ACHN (cell line): ENCODE results near the gene ACSF2.
"Not testable (repeated sequence)": the region's sequence is repeated elsewhere in the genome, so short reads cannot be mapped to it uniquely, and the experiment has no call there.

ENCODE experiments used
- DNase-seq: peaks from one replicate; pipeline ENCODE4 v3.0.0-alpha.2; 2015
- in situ Hi-C: cut with HindIII; loops from 2 replicates; pipeline ENCODE4 v1.10.0; 2017; ENCODE audit warnings: low sequenced_read_pairs, low pct_ligation_motif_present, low pct_unique_long_range_greater_than_20kb

The ACSF2 gene

DNA sequence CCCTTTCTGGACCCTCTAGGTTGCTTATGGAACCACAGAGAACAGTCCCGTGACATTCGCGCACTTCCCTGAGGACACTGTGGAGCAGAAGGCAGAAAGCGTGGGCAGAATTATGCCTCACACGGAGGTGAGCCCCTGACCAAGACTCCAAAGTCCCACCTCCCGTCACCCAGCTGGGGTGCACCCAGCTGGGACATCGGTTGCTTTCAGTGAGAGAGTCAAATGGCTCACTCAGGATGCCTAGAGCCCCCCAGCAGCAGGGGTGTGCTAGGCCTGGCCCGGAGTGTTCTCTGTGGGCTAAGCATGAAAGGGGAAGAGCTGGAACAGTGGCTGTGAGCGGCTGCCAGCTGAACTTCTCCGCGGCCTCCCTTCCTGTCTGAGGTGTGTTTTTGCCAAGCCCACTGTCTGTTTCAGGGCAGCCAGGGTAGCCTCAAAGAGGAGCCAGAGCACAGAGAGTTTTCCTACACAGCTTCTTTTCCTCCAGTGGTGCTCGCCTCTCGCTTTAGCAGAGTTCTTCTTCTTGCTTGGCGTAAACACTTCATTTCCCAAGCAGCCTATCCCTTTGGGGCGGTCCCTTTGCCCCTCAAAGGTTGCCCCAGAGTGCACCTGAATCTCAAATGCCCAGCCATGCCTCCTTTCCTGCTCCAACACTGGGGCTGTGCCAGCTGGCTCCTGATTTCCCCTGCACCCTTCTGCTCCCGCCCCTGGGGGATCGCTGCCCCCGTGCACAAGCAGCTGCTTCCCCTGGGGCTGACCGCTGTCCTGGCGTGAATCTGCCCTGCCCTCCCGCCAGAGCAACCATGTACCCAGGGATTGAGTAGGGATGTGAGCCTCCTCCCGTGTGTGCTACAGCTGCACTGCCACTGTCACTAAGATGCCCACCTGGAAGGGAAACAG is 45.2 kb downstream of the ACSF2 start:
- DNase-seq: no peak
- in situ Hi-C loops: no loop called here

DNA sequence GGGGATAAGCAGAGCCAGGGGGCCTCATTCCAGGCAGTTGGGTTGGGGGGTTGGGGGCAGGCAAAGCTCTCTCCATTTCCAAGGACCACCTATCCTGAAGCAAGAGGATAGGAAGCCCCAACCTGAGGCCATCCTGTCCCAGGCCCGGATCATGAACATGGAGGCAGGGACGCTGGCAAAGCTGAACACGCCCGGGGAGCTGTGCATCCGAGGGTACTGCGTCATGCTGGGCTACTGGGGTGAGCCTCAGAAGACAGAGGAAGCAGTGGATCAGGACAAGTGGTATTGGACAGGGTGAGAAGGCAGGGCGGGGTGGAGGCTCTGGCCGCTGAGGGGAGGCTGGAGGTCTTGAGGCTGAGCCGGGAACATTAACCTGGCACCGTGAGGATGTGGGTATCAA is 46.3 kb downstream of the ACSF2 start:
- in situ Hi-C loops: no loop called here
- no peak for DNase-seq

DNA sequence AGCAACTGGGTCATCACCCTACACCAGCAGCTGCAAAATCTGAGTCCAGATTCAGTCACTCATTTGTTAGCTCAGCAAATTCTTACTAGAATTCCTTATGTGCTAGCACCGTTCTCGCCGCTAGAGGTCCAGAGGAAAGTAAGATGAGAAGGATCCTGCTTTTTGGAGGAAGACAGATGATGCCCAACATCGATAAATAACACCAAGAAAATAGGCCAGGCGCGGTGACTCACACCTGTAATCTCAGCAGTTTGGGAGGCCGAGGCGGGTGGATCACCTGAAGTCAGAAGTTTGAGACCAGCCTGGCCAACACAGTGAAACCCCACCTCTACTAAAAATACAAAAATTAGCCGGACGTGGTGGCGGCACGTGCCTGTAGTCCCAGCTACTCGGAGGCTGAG is 46.7 kb downstream of the ACSF2 start:
- in situ Hi-C loops, DNase-seq: not testable (repeated sequence)

DNA sequence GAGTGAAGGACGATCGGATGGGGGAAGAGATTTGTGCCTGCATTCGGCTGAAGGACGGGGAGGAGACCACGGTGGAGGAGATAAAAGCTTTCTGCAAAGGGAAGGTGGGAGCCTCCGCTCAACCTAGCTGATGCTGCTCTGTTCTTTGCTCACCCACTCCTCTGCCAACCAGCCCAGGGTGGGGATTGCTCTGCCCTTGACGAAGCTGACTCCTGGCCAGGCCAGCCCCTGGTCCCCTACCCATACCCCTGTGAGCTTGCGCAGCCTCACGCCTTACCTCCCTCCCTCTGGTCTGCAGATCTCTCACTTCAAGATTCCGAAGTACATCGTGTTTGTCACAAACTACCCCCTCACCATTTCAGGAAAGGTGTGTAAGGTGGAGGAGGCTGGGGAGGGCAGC is 47.9 kb downstream of the ACSF2 start:
- DNase-seq: no peak
- in situ Hi-C loops: no loop called here

GRCh38 chr17:50474523-50474922 is 48.5 kb downstream of the ACSF2 start:
- in situ Hi-C loops: no loop called here

GRCh38 chr17:50475362-50475761 is 49.3 kb downstream of the ACSF2 start:
- no peak for DNase-seq
- in situ Hi-C loops: no loop called here

More at GRCh38 chr17:50474523-50474922, 48.5 kb downstream of the ACSF2 start:
- no peak for DNase-seq

DNA sequence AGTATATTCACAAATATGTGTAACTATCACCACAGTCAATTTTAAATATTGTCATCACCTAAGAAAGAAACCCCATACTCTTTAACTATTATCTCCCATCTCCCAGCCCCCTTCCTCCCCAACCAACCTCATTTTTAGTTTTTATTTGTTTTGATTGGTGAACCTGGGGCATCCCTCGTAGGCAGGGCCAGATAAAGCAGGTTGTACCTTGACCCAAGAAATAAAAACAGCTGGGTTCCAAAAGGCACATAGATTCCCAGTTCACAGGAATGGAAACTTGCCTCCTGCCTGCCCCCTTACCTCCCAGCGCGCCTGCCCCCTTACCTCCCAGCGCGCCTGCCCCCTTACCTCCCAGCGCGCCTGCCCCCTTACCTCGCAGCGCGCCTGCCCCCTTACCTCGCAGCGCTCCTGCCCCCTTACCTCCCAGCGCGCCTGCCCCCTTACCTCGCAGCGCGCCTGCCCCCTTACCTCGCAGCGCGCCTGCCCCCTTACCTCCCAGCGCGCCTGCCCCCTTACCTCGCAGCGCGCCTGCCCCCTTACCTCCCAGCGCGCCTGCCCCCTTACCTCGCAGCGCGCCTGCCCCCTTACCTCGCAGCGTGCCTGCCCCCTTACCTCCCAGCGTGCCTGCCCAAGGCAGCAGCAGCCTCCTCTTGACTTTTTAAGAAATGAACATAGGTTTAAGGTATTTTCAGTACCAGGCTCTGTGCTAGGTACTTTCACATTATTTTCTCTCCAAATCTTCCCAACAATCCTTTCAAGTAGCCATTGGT is 49.9 kb downstream of the ACSF2 start:
- in situ Hi-C loops, DNase-seq: not testable (repeated sequence)

DNA sequence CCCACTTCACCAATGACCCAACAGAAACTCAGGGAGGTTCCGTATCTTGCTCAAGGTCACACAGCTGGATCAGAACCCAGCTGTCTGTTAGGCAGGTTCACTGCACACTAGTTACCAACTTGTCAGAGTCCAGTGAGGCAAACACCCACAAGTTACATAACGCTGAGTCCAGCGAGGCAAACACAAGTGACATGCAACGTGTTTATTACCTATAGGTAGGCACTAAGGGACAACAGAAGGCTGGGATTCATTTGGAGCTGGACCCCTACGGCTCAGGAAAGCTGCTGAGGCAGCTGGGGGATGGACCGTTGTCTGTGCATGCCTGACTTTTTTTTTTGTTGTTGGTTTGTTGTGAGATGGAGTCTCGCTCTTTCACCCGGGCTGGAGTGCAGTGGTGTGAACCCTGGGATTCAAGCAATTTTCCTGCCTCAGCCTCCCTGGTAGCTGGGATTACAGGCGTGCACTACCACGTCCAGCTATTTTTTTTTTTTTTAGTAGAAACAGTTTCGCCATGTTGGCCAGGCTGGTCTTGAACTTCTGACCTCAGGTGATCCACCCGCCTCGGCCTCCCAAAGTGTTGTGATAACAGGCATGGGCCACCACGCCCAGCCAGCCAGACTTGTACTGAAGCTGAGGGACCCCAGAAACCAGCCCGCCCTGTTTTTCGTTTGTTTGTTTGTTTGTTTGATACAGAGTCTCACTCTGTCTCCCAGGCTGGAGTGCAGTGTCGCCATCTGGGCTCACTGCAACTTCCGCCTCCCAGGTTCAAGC is 50.7 kb downstream of the ACSF2 start:
- in situ Hi-C loops: no loop called here

DNA sequence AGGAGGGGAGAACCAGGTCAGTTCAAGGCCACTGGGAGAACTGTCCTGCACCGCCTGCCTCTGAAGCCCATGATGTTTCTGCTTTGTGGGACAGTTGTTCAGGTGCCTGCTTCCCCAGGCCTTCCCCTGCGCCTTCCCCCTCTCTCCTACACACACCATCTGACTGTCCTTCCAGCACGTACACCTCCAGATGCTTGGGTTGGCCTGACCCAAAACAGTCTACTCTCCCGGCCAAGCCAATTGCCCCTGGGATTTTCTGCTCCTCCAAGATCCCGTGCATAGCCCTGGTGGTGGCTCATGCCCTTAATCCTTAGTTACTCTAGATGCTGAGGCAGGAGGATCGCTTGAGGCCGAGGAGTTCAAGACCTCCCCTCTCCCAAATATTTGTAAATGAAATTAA is 52.0 kb downstream of the ACSF2 start:
- DNase-seq: no peak
- in situ Hi-C loops: no loop called here

More for the DNA sequence above, 50.7 kb downstream of the ACSF2 start:
- DNase-seq: no peak

DNA sequence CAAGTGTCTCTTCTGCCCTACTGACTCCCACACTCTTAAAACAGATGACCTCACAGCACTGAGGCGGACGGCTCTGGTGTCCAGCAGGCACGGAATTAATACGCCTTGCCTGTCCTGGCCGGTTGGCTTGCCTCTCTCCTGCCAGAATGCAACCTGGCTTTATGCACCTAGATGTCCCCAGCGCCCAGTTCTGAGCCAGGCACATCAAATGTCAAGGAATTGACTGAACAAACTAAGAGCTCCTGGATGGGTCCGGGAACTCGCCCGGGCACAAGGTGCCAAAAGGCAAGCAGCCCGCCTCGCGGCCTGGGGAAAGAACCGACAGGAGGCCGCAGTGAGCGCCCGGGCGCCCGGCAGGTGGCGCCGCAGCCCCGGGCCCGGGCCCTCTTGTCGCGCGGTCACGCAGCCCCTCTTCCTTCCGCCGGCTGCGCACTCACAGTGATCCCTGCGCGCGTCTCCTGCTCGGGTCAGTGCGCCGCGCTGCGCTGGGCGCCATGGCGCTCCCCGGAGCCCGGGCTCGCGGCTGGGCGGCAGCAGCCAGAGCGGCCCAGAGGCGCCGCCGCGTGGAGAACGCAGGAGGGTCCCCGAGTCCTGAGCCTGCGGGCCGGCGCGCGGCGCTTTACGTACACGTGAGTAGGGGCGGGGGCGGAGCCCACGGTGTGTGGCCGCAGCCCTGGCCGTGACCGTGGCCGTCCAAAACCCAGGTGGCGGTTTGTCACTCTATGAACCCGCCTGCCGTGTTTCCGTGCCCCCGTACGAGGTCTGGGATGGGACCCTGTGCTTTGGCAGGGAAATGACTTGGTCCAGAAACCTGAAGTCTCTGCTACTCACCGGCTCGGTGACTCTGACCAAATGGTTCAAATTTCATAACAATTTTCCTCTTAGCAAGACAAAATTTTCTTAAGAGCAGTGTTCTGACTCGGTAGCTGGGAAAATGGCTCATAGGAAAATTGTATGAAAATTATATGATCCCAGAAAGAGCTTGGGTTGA is 52.7 kb downstream of the ACSF2 start, which contains the start of gene RSAD1:
RSAD1 (plus strand) TSS at position 470 of the 991 bp plus-strand sequence; CDS start at position 495, 25 bp downstream.
- in situ Hi-C loops: no loop called here
- peak; percentile 93 for DNase-seq

DNA sequence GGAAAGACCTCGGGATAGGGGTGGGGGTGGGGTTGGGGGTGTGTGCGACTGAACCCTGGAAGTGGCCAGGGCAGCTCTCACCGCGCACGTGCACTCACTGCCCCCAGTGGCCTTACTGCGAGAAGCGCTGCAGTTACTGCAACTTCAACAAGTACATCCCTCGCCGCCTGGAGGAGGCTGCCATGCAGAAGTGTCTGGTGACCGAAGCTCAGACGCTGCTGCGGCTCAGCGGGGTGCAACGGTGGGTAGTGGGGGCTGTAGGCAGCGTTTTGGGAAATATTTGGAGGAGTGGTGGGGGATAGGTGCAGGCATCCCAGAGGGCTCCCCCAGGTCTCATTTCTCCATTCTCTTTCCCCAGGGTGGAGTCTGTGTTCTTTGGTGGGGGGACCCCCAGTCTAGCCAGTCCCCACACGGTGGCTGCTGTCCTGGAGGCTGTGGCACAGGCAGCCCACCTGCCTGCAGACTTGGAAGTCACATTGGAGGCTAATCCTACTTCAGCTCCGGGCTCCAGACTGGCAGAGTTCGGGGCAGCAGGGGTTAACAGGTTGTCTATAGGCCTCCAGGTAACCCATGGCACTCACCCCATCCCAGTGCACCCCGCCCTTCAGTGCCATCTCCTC is 53.6 kb downstream of the ACSF2 start:
- peak; percentile 90 for DNase-seq
- in situ Hi-C loops: no loop called here

GRCh38 chr17:50480142-50480764 is 54.2 kb downstream of the ACSF2 start:
- no peak for DNase-seq
- in situ Hi-C loops: no loop called here

- DNase-seq: no peak
- in situ Hi-C loops: no loop called here
These were observed 55.0 kb downstream of the ACSF2 start for GRCh38 chr17:50480854-50481490.

DNA sequence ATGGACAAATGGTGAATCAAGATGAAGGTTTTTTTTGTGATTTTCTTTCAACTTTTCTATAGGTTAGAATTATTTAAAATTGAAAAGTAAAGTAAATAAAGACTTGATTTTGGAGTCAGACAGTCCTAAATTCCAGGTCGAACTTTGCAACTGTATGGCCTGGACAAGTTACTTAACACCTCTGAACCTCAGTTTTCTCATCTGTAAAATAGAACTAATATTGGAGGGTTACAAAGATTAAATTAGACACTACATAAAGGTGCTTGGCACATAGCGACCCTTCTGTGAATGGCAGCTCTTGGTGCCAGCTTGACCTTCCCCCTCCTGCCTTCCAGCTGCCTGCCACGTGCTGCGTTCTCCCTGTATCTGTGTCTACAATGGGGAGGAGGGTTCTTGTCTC is 55.6 kb downstream of the ACSF2 start:
- in situ Hi-C loops: no loop called here
- no peak for DNase-seq

DNA sequence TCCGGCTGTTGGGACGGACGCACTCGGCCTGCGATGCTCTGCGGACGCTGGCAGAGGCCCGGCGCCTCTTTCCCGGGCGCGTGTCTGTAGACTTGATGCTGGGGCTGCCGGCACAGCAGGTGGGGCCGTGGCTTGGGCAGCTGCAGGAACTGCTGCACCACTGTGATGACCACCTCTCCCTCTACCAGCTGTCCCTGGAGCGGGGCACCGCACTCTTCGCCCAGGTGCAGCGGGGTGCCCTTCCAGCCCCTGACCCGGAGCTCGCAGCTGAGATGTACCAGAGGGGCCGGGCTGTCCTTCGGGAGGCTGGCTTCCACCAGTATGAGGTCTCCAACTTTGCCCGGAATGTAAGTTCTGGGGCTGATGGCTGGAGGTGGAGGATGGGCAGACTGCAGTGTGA is 56.1 kb downstream of the ACSF2 start:
- in situ Hi-C loops: no loop called here
- DNase-seq: no peak

- peak; percentile 98 for DNase-seq
- in situ Hi-C loops: no loop called here
These were observed 56.5 kb downstream of the ACSF2 start for GRCh38 chr17:50482516-50482915.
